Measurements from ENCODE around the gene DTX3. TPM values are rescaled to one million over a fixed set of nuclear protein-coding genes. Genes with fewer than 3 reads are reported as not detected.

Gene DTX3
- total RNA-seq, 1 experiment from 2014 or later, result 67.5 TPM

DNA sequence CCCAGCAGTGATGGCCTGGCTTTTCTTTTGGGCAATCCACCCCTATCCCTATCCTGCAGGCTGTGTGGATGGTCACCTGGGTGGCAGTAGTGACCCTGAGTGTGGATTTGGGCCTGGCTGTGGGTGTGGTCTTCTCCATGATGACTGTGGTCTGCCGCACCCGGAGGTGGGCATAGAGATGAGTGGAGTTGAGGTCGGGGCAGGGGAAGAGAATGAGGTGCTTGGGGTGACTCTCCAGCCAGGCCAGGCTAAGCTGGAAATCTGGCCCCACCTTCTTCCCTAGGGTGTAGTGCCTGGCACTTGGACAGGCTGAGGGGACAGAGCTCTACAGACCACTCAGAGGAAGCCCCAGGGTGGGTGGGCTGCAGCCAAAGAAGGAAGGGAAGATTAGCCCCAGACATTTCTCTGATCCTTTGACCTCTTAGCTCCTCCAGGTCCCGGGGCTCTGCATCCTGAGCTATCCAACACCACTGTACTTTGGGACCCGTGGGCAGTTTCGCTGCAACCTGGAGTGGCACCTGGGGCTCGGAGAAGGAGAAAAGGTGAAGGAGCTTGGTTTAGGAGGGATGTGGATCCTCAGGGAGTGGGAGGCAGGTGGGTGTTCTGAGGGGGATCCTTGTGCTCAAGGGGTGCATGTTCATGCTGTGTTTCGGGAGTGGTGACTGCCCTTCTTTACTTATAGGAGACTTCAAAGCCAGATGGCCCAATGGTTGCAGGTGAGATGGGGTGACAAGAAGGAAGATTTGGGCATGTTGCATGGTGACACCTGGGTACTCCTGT lies 20.0 kb downstream of the DTX3 start:
- no peaks in the 10 kb centered on the region for H3K9me3 ChIP-seq (ENCODE audit: control insufficient read depth, low read depth, low read length)
- no peak overlapping the region for H3K4me2 ChIP-seq (ENCODE audit: insufficient read depth, insufficient read length, low read length)
- no peak overlapping the region for H3K56ac ChIP-seq (ENCODE audit: insufficient read length, low read depth, low read length)
- H3K9ac ChIP-seq (ENCODE audit: extremely low read depth, insufficient read length, low read length), result no peak overlapping the region
- peaks cover 97% of the 10 kb centered on the region for H3K27me3 Mint-ChIP-seq (ENCODE audit: low read depth)
- H4K20me1 ChIP-seq (ENCODE audit: control insufficient read depth, insufficient read depth, insufficient read length), result no peaks in the 10 kb centered on the region
- H3K4me3 Mint-ChIP-seq, result no peak overlapping the region; a peak in 1 of 5 replicates
- H4K8ac ChIP-seq (replicated peaks; ENCODE audit: insufficient read length, low read depth, low read length), result no peak overlapping the region
- no peak overlapping the region for H3K23ac ChIP-seq (ENCODE audit: insufficient read length, low read depth, low read length)
- no peak overlapping the region for H2AK5ac ChIP-seq (ENCODE audit: insufficient read length, low read length)
- WGBS (ENCODE audit: extremely low coverage, insufficient read length, low lambda C conversion rate), result no CpG with 5 or more reads among the region's 8 CpGs
- no peak overlapping the region for H2BK12ac ChIP-seq (ENCODE audit: insufficient read length, low read depth, low read length)
- H3K4ac ChIP-seq (ENCODE audit: low read depth, low read length), result no peak overlapping the region
- H3K23me2 ChIP-seq (ENCODE audit: insufficient read length, low read depth, low read length, poor library complexity, severe bottlenecking), result peaks cover 15% of the 10 kb centered on the region
- no peak overlapping the region for H3T11ph ChIP-seq (ENCODE audit: low read length)
- no peaks in the 10 kb centered on the region for H3K4me1 ChIP-seq (ENCODE audit: insufficient read depth, low read length)
- H2AFZ ChIP-seq (ENCODE audit: low read length), result no peak overlapping the region
- no peak overlapping the region for H3K27ac ChIP-seq (ENCODE audit: insufficient read length, low read depth, low read length)
- peaks cover 0 to 5% of the 10 kb centered on the region in 2 experiments; a peak in 2 of 5 replicates for H3K9me3 Mint-ChIP-seq
- DNase-seq, result no peak
- H3K79me2 ChIP-seq (ENCODE audit: insufficient read depth, low read length), result no peaks in the 10 kb centered on the region
- no peaks in the 10 kb centered on the region for H3K79me1 ChIP-seq (ENCODE audit: insufficient read depth, low read depth, low read length, poor library complexity, severe bottlenecking)
- H3K18ac ChIP-seq (ENCODE audit: insufficient read length, low read depth, low read length), result no peak overlapping the region
- no peak overlapping the region; a peak in 1 of 7 replicates for H3K27ac Mint-ChIP-seq
- peaks cover 21 to 41% of the 10 kb centered on the region in 2 experiments for H3K4me1 Mint-ChIP-seq
- TF ChIP-seq CTCF (conservative IDR thresholded peaks at IDR 0.05), result no peak
- no peak overlapping the region for H2BK5ac ChIP-seq (ENCODE audit: insufficient read length, low read length)
- H2BK20ac ChIP-seq (ENCODE audit: low read depth, low read length, poor library complexity, severe bottlenecking), result no peak overlapping the region
- no peak overlapping the region for H4K5ac ChIP-seq (ENCODE audit: insufficient read length, low read depth, low read length)
- no peak overlapping the region for H4K91ac ChIP-seq (ENCODE audit: insufficient read length, low read depth, low read length)
- H3K14ac ChIP-seq (ENCODE audit: insufficient read depth, low read length), result no peak overlapping the region
- H2BK120ac ChIP-seq (ENCODE audit: low read depth, low read length, poor library complexity, severe bottlenecking), result no peak overlapping the region
- peaks cover 94% of the 10 kb centered on the region for H3K27me3 ChIP-seq (ENCODE audit: insufficient read depth, low read length)
- H2BK15ac ChIP-seq (ENCODE audit: low read depth, low read length), result no peak overlapping the region
- H3K36me3 Mint-ChIP-seq (ENCODE audit: insufficient read depth in 1 of 3, low read depth in 3 of 3), result no peaks in the 10 kb centered on the region; a peak in 3 of 7 replicates
